GM18517 (cell line): ENCODE measurements around the gene AMACR.
"Not testable (repeated sequence)": the region's sequence is repeated elsewhere in the genome, so short reads cannot be mapped to it uniquely, and the experiment has no call there.

Source experiments
- ATAC-seq: cut with Tn5 transposase; IDR thresholded peaks from one replicate; pipeline ENCODE4 v1.9.1; 2021; ENCODE audit warnings: mild to moderate bottlenecking, moderate library complexity; ENCODE audit not compliant: unreplicated experiment

The AMACR gene

GRCh38 chr5:34037726-34038125, 29.9 kb upstream of the AMACR start:
- no peak for ATAC-seq

GRCh38 chr5:34035756-34036155, 27.9 kb upstream of the AMACR start:
- no peak for ATAC-seq

GRCh38 chr5:34034534-34035327, 26.9 kb upstream of the AMACR start:
- peak; percentile 64 for ATAC-seq

- ATAC-seq: no peak
Measured at GRCh38 chr5:34031966-34032365, 24.1 kb upstream of the AMACR start.

- ATAC-seq: no peak
Measured at GRCh38 chr5:34031117-34031516, 23.3 kb upstream of the AMACR start.

GRCh38 chr5:34030585-34030984, 22.7 kb upstream of the AMACR start:
- ATAC-seq: not testable (repeated sequence)

GRCh38 chr5:34030048-34030447, 22.2 kb upstream of the AMACR start:
- no peak for ATAC-seq

GRCh38 chr5:34028349-34028748, 20.5 kb upstream of the AMACR start:
- no peak for ATAC-seq

- ATAC-seq: no peak
Measured at GRCh38 chr5:34026089-34026761, 18.4 kb upstream of the AMACR start.

- ATAC-seq: peak; percentile 85
Measured at GRCh38 chr5:34022121-34022705, 14.4 kb upstream of the AMACR start.

GRCh38 chr5:34021334-34021733, 13.5 kb upstream of the AMACR start:
- no peak for ATAC-seq

- no peak for ATAC-seq
Measured at GRCh38 chr5:34020726-34021125, 12.9 kb upstream of the AMACR start.

GRCh38 chr5:34017254-34017653, 9.4 kb upstream of the AMACR start:
- ATAC-seq: no peak

GRCh38 chr5:34016750-34017149, 8.9 kb upstream of the AMACR start:
- ATAC-seq: no peak

GRCh38 chr5:34016222-34016621, 8.4 kb upstream of the AMACR start:
- ATAC-seq: no peak

GRCh38 chr5:34015120-34015822, 7.4 kb upstream of the AMACR start:
- ATAC-seq: no peak

GRCh38 chr5:34014626-34015025, 6.8 kb upstream of the AMACR start:
- ATAC-seq: no peak

- ATAC-seq: no peak
Measured at GRCh38 chr5:34013547-34013946, 5.7 kb upstream of the AMACR start.

- no peak for ATAC-seq
Measured at GRCh38 chr5:34012791-34013190, 4.9 kb upstream of the AMACR start.

- no peak for ATAC-seq
Measured at GRCh38 chr5:34011536-34011935, 3.7 kb upstream of the AMACR start.

- ATAC-seq: not testable (repeated sequence)
Measured at GRCh38 chr5:34010146-34010545, 2.3 kb upstream of the AMACR start.
